GM13976 (cell line): Measurements from ENCODE around the gene SLC6A8.
A peak's percentile ranks its signal among the peaks of the same experiment; 100 is the strongest.
"Not testable (repeated sequence)": the region's sequence is repeated elsewhere in the genome, so short reads cannot be mapped to it uniquely, and the experiment has no call there.

ENCODE experiments used
- DNase-seq: peaks from one replicate; pipeline ENCODE4 v3.0.0; 2012; ENCODE audit warnings: low spot score
- CTCF ChIP-seq: IDR thresholded peaks from 2 replicates; pipeline ENCODE4 v1.5.1; 2012; ENCODE audit warnings: borderline replicate concordance, mild to moderate bottlenecking; ENCODE audit not compliant: insufficient read depth; ENCODE audit errors: extremely low read depth, missing control alignments, control extremely low read depth
- in situ Hi-C: fragments of 300-500 bp; cut with MboI; formaldehyde crosslinking; loops from one replicate; pipeline ENCODE4 v1.12.0; 2022; ENCODE audit warnings: low sequenced_read_pairs, mixed read lengths, inconsistent platforms; ENCODE audit not compliant: unreplicated experiment

SLC6A8 gene

GRCh38 chrX:153725832-153726285 lies 38.1 kb downstream of the SLC6A8 start:
- no peak for TF ChIP-seq CTCF
- in situ Hi-C loops, result no loop called here
- DNase-seq, result no peak

GRCh38 chrX:153726286-153727122 lies 38.8 kb downstream of the SLC6A8 start:
- no peak for TF ChIP-seq CTCF
- DNase-seq, result peak; percentile 85
- in situ Hi-C loops, result no loop called here

GRCh38 chrX:153727123-153727931 lies 39.6 kb downstream of the SLC6A8 start:
- no peak for DNase-seq
- in situ Hi-C loops, result no loop called here
- no peak for TF ChIP-seq CTCF

- in situ Hi-C loops, result no loop called here
- DNase-seq, result no peak
- TF ChIP-seq CTCF, result no peak
Measured at GRCh38 chrX:153728095-153728494, 40.4 kb downstream of the SLC6A8 start.

- DNase-seq, result no peak
- in situ Hi-C loops, result no loop called here
- TF ChIP-seq CTCF, result no peak
Measured at GRCh38 chrX:153728951-153729631, 41.4 kb downstream of the SLC6A8 start.

GRCh38 chrX:153730115-153730514 lies 42.4 kb downstream of the SLC6A8 start:
- in situ Hi-C loops, DNase-seq: not testable (repeated sequence)
